SKM-1 (cell line): ENCODE results near the gene XAGE1B.
"Not testable (repeated sequence)": the region's sequence is repeated elsewhere in the genome, so short reads cannot be mapped to it uniquely, and the experiment has no call there.

Experiments
- DNase-seq: peaks from one replicate; lab custom pipeline; 2025; ENCODE audit not compliant: unreplicated experiment; lab: John Stamatoyannopoulos, UW

Gene XAGE1B, protein sequence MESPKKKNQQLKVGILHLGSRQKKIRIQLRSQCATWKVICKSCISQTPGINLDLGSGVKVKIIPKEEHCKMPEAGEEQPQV

GRCh38 chrX:52516987-52517325 is at the start of gene XAGE1B:
TSS of gene XAGE1B (minus strand) at chrX:52517063. CDS start at chrX:52515527, 1,536 bp downstream.
- DNase-seq, result not testable (repeated sequence)

- no peak for DNase-seq
Observed at GRCh38 chrX:52563105-52563504, 46.2 kb upstream of the XAGE1B start.

DNA sequence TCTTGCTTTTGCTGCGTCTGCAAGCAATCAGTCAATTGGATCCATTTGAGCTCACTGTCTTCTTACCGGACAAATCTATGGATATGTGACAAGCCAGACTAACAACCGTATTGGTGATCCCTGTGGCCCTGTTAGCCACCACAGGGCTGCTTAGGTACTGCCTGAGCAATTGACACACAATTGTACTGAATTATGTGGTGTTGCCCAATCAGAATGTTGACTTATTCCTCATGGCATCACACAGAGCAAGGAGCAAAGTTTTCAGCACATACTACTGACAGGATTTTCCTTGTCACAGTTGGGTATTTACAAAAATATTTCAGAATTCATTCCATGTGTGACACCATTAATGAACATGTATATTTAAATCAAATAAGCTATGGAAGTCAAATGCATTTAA is 41.3 kb upstream of the XAGE1B start:
- DNase-seq, result no peak

GRCh38 chrX:52556741-52557140 is 39.9 kb upstream of the XAGE1B start:
- no peak for DNase-seq

DNA sequence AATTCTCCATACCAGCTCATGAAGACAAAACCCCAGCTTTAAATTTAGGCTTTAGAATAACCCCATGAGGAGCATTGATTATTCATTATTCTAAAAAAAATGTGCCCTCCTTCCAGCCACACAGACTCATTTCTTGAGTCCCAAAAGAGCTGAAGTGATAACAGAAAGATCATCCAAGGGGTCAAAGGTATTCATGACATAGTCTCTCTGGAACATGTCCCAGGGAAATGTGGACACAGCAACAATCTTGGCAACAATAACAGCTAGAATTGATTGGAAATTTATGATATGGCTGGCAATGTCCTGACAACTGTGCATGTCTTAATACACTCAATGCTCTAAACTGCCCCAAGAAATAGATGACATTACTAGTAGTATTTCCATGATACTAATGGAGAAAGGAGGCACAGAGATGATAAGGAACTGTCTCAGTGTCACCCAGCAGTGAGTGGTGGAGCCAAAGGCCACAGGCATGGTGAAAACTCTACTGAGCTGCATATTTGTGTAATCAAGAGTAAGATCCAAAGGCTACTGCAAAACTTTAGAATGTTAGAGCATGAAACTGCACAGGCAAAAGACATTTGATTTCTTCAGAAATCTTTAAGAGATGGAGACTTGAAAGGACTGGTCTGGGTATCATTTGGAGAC is 37.3 kb upstream of the XAGE1B start:
- no peak for DNase-seq

DNA sequence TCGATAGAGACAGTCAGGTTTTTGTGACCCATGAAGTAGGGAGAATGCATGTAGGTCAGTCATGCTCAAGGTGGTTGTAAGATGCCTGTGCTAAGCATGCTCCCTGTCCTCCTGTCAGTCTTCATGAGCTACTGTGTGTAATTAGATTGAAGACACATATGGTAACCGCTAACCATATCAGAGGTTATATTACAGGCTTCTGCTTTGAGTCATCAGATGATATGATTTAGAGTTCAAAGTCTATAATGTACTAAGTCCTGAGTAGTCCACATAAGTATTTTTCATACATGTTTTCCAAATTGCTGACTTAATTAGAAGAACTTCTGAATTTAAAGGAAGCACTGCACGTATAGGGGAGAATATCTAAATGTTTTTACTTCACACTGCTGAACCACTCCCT is 31.9 kb upstream of the XAGE1B start:
- DNase-seq, result not testable (repeated sequence)

DNA sequence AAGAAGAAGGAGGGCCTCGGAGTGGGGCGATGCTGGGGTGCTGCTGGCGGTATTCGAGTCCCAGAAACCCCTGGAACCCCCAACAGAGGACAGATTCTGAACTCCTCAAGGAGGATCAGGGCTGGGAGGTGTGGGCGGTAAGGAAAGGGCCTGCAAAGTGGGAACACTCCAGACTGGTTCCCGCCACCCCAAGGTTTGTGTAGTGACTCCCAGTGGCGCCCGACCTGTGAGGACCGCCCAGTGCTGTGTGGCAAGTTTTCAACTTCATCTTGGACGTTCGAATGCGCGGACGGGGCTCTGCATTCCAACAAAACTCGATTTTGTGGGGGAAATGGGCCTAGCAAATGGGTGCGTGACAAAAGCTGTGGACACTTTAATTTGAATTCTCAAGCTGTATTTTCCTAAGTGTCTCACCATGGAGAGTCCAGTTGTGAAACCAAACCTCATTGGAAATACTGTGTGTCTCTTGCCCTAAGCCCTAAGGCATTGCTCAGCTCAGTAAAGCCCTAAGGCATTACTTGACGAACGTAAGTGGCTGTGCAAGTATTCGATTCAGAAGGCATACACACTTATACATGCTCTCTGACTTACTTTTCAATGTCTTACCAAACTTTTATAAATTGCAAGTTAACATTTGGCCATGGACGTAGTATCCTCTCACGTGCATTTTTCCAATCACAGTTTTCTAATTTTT is 27.4 kb upstream of the XAGE1B start:
- DNase-seq, result no peak

GRCh38 chrX:52542311-52542710 is 25.4 kb upstream of the XAGE1B start:
- DNase-seq, result no peak

GRCh38 chrX:52541051-52541450 is 24.2 kb upstream of the XAGE1B start:
- DNase-seq, result not testable (repeated sequence)

- not testable (repeated sequence) for DNase-seq
Observed at GRCh38 chrX:52516110-52516986, 515 bp downstream of the XAGE1B start.

- not testable (repeated sequence) for DNase-seq
Observed at GRCh38 chrX:52511126-52511525, 5.7 kb downstream of the XAGE1B start.

GRCh38 chrX:52509916-52510315 is 6.9 kb downstream of the XAGE1B start:
- no peak for DNase-seq

DNA sequence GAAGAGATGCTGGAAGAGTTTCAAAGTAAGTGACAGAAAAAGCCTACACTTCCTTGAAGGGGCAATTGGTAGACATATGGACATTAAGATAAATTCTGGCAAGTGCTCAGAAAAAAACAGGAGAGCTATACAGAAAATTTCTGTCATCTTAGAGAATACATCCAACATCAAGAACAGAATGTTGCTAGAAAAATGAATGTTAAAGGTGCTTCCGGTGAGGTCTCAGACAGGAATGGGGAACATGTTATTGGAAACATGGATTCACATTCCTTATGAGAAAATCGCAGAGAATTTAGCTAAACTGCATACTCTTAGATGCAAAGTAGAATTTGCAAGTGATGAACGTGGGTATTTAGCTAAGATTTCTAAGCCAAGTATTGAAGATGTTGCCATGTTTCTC is 9.5 kb downstream of the XAGE1B start:
- DNase-seq, result no peak

- DNase-seq, result no peak
Observed at GRCh38 chrX:52504551-52504950, 12.3 kb downstream of the XAGE1B start.

DNA sequence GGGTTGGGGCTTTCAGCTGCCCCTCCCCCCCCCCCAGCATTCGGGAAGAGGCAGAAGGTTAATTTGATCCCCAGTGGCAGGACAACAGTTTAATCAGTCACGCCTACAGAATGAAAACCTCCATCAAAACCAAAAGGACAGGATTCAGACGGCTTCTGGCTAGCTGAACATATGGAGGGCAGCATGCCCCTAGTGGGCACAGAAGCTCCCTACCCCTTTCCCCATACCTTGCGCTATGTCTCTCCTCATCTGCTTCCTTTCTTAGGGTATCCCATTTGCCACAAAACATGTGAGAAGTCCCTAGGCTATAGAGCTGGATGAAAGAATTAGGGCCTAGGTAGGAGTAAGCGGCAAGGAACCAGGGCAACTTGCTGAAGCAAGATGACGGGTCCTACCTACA is 15.5 kb downstream of the XAGE1B start:
- not testable (repeated sequence) for DNase-seq

DNA sequence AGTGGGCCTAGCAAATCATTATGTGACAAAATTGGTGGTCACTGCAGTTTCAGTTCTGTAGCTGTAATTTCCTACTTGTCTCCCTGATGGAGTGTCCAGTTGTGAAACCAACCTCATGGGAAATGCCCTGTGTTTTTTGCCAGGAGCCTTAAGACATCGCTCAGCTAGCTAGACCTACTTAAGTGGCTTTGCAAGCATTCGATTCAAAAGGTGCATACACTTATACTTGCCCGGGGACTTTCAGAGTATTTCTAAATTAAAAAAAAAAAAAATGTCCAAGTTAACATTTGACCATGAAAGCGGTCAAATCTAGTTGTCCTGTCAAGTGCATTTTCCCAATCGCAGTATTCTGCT is 20.5 kb downstream of the XAGE1B start:
- not testable (repeated sequence) for DNase-seq

- not testable (repeated sequence) for DNase-seq
Observed at GRCh38 chrX:52495545-52496418, 21.1 kb downstream of the XAGE1B start, which contains the start of gene XAGE1A. TSS of gene XAGE1A (plus strand) at chrX:52495808. CDS start at chrX:52497362, 1,554 bp downstream.

GRCh38 chrX:52471301-52471700 is 45.6 kb downstream of the XAGE1B start:
- DNase-seq, result not testable (repeated sequence)
